ENCODE measurements around the gene SENP3. TPM values are rescaled to one million over a fixed set of nuclear protein-coding genes. Genes with fewer than 3 reads are reported as not detected.

Gene SENP3
- total and polyA plus RNA-seq, 11 donors: 26.4 to 65.5 (median 29.1) TPM

GRCh38 chr17:7550344-7550743, 11.4 kb upstream of the SENP3 start:
- no peak for ATAC-seq
- H3K36me3 ChIP-seq: peaks cover 0 to 21% (median 6%) of the 10 kb centered on the region in 9 donors
- no peak for DNase-seq
- peak overlapping the region in 5 of 12 donors; percentile 61 to 96 (median 79) for H3K4me3 ChIP-seq
- H3K9me3 ChIP-seq: no peaks in the 10 kb centered on the region
- peak overlapping the region in 7 of 12 donors; percentile 56 to 97 (median 95) for H3K27ac ChIP-seq
- H3K27me3 ChIP-seq: no peaks in the 10 kb centered on the region
- H3K4me1 ChIP-seq: peaks cover 0 to 58% (median 14%) of the 10 kb centered on the region in 12 donors
- TF ChIP-seq CTCF (IDR thresholded peaks at IDR 0.05) (no peak), POLR2A (IDR thresholded peaks at IDR 0.05) (no peak)
- WGBS, 4 donors: 27 to 59% (median 52%) methylated on average over 6 of the region's 6 CpGs
- intact Hi-C loops (cut with DNase I): loop anchor here in 1 of 10 donors (10.0 kb wide), 1 partner anchor 196 kb away; the partner anchor contains the start of genes KCTD11 and TMEM95

- Histone ChIP-seq H3K9me3 (no peaks in the 10 kb centered on the region), H3K27ac (peak overlapping the region in 1 of 12 donors; percentile 95), H3K27me3 (no peaks in the 10 kb centered on the region), H3K4me3 (no peak overlapping the region), H3K36me3 (peaks cover 0 to 21% (median 6%) of the 10 kb centered on the region in 9 donors), H3K4me1 (peaks cover 0 to 58% (median 13%) of the 10 kb centered on the region in 12 donors)
- TF ChIP-seq POLR2A (IDR thresholded peaks at IDR 0.05) (no peak), CTCF (IDR thresholded peaks at IDR 0.05) (no peak)
- DNase-seq: no peak
- 82 to 91% (median 86%) methylated on average over 4 of the region's 4 CpGs for WGBS, 4 donors
- no peak for ATAC-seq
- intact Hi-C loops (cut with DNase I): loop anchor here in 1 of 10 donors (10.0 kb wide), 1 partner anchor 197 kb away; the partner anchor contains the start of genes KCTD11 and TMEM95
Measured at GRCh38 chr17:7551396-7551795, 10.3 kb upstream of the SENP3 start.

- Histone ChIP-seq H3K36me3 (peaks cover 0 to 21% (median 6%) of the 10 kb centered on the region in 9 donors), H3K27ac (peak overlapping the region in 3 of 12 donors; percentile 24 to 95 (median 26)), H3K9me3 (no peaks in the 10 kb centered on the region), H3K4me1 (peaks cover 2 to 66% (median 21%) of the 10 kb centered on the region in 12 donors), H3K4me3 (no peak overlapping the region), H3K27me3 (no peaks in the 10 kb centered on the region)
- TF ChIP-seq POLR2A (IDR thresholded peaks at IDR 0.05): no peak
- TF ChIP-seq CTCF (IDR thresholded peaks at IDR 0.05): no peak
- DNase-seq (no peak), ATAC-seq (peak in 2 of 4 donors; percentile 25 to 36)
- intact Hi-C loops (cut with DNase I): loop anchor here in 1 of 10 donors (10.0 kb wide), 1 partner anchor 198 kb away; the partner anchor contains the start of genes KCTD11 and TMEM95
- 80 to 89% (median 87%) methylated on average over 6 of the region's 6 CpGs for WGBS, 4 donors
Measured at GRCh38 chr17:7552621-7553051, 9.1 kb upstream of the SENP3 start.

GRCh38 chr17:7553356-7553755, 8.4 kb upstream of the SENP3 start:
- Histone ChIP-seq H3K4me3 (no peak overlapping the region), H3K27ac (peak overlapping the region in 4 of 12 donors; percentile 24 to 95 (median 32)), H3K9me3 (no peaks in the 10 kb centered on the region), H3K36me3 (peaks cover 0 to 21% (median 6%) of the 10 kb centered on the region in 9 donors), H3K27me3 (no peaks in the 10 kb centered on the region), H3K4me1 (peaks cover 6 to 70% (median 25%) of the 10 kb centered on the region in 12 donors)
- WGBS, 4 donors: 95 to 100% (median 99%) methylated on average over 1 of the region's 1 CpG
- DNase-seq: no peak
- intact Hi-C loops (cut with DNase I): loop anchor here in 1 of 10 donors (10.0 kb wide), 1 partner anchor 199 kb away; the partner anchor contains the start of genes KCTD11 and TMEM95
- TF ChIP-seq POLR2A (IDR thresholded peaks at IDR 0.05): no peak
- no peak for TF ChIP-seq CTCF (IDR thresholded peaks at IDR 0.05)
- no peak for ATAC-seq

All from heart left ventricle (tissue), 16 donors.